Nephron (organoid): ENCODE data around the gene FSCN2.

Experiments used
- H3K27ac Mint-ChIP-seq, 3 experiments: 2 replicates each; pipeline ENCODE4 v1.8.0; 2020; ENCODE audit warnings: mixed read lengths in 3 of 3, mild to moderate bottlenecking in 2 of 3, moderate library complexity in 1 of 3
- H3K27me3 Mint-ChIP-seq: 2 replicates; pipeline ENCODE4 v1.8.0; 2021; ENCODE audit warnings: low read depth, mild to moderate bottlenecking, moderate library complexity, mixed read lengths
- H3K36me3 Mint-ChIP-seq: 2 replicates; pipeline ENCODE4 v1.8.0; 2020; ENCODE audit warnings: low read depth, mixed read lengths
- H3K4me1 Mint-ChIP-seq: 2 replicates; pipeline ENCODE4 v1.8.0; 2020; ENCODE audit warnings: mixed read lengths
- H3K4me3 Mint-ChIP-seq, 3 experiments: 2 replicates each; pipeline ENCODE4 v1.8.0; 2020; ENCODE audit warnings: mild to moderate bottlenecking in 3 of 3, mixed read lengths in 3 of 3, moderate library complexity in 2 of 3
- H3K9me3 Mint-ChIP-seq: 2 replicates; pipeline ENCODE4 v1.8.0; 2020; ENCODE audit warnings: mixed read lengths
- CTCF ChIP-seq, 3 experiments: fragments of 200-600 bp; sonication (generic); IDR thresholded peaks; one replicate each; pipeline ENCODE4 v1.5.0; 2021; ENCODE audit warnings: antibody characterized with exemption in 3 of 3; ENCODE audit not compliant: unreplicated experiment in 3 of 3

The FSCN2 gene

GRCh38 chr17:81510785-81511553 lies 17.2 kb upstream of the FSCN2 start:
- peaks cover 23% of the 10 kb centered on the region for H3K4me1 Mint-ChIP-seq
- H3K27me3 Mint-ChIP-seq = peaks cover 17% of the 10 kb centered on the region
- peak overlapping the region; percentile 93 to 99 (median 95) for H3K27ac Mint-ChIP-seq
- H3K36me3 Mint-ChIP-seq = peaks cover 48% of the 10 kb centered on the region
- TF ChIP-seq CTCF (IDR thresholded peaks at IDR 0.05; ENCODE audit: unreplicated experiment in 3 of 3) = no peak
- H3K9me3 Mint-ChIP-seq = peaks cover 5% of the 10 kb centered on the region
- peak overlapping the region; percentile 100 for H3K4me3 Mint-ChIP-seq

- H3K36me3 Mint-ChIP-seq = peaks cover 48% of the 10 kb centered on the region
- peak overlapping the region; percentile 100 for H3K4me3 Mint-ChIP-seq
- H3K9me3 Mint-ChIP-seq = peaks cover 5% of the 10 kb centered on the region
- peaks cover 28% of the 10 kb centered on the region for H3K4me1 Mint-ChIP-seq
- H3K27ac Mint-ChIP-seq = peak overlapping the region; percentile 93 to 99 (median 95)
- peaks cover 22% of the 10 kb centered on the region for H3K27me3 Mint-ChIP-seq
- TF ChIP-seq CTCF (IDR thresholded peaks at IDR 0.05; ENCODE audit: unreplicated experiment in 3 of 3) = no peak
These were observed 16.7 kb upstream of the FSCN2 start for GRCh38 chr17:81511554-81511803.

- Mint-ChIP-seq H3K27ac (peak overlapping the region; percentile 93 to 99 (median 95)), H3K9me3 (peaks cover 5% of the 10 kb centered on the region), H3K36me3 (peaks cover 48% of the 10 kb centered on the region), H3K4me3 (peak overlapping the region; percentile 100), H3K4me1 (peaks cover 31% of the 10 kb centered on the region), H3K27me3 (peaks cover 22% of the 10 kb centered on the region)
- TF ChIP-seq CTCF (IDR thresholded peaks at IDR 0.05; ENCODE audit: unreplicated experiment in 3 of 3) = no peak
These were observed 16.2 kb upstream of the FSCN2 start for GRCh38 chr17:81511804-81512561.

- H3K4me3 Mint-ChIP-seq = peak within 1 kb of the TSS; percentile 100
- peaks cover 5% of the 10 kb centered on the region for H3K9me3 Mint-ChIP-seq
- H3K4me1 Mint-ChIP-seq = peaks cover 31% of the 10 kb centered on the region
- H3K27me3 Mint-ChIP-seq = peaks cover 19% of the 10 kb centered on the region
- TF ChIP-seq CTCF (IDR thresholded peaks at IDR 0.05; ENCODE audit: unreplicated experiment in 3 of 3) = no peak
- peak within 1 kb of the TSS; percentile 98 to 99 (median 99) for H3K27ac Mint-ChIP-seq
- peaks cover 44% of the 10 kb centered on the region for H3K36me3 Mint-ChIP-seq
These were observed 15.4 kb upstream of the FSCN2 start, which contains the start of gene ACTG1 for GRCh38 chr17:81512562-81513371. ACTG1 (minus strand) TSS chr17:81512799; CDS start chr17:81512354, 445 bp downstream.

GRCh38 chr17:81513372-81513752 lies 14.8 kb upstream of the FSCN2 start:
- H3K36me3 Mint-ChIP-seq = peaks cover 38% of the 10 kb centered on the region
- H3K4me3 Mint-ChIP-seq = peak overlapping the region; percentile 88 to 94 (median 93)

More at GRCh38 chr17:81513372-81513752, 14.8 kb upstream of the FSCN2 start:
- no peak for TF ChIP-seq CTCF (IDR thresholded peaks at IDR 0.05; ENCODE audit: unreplicated experiment in 3 of 3)
- Mint-ChIP-seq H3K27ac (peak overlapping the region; percentile 98 to 99 (median 99)), H3K9me3 (peaks cover 5% of the 10 kb centered on the region), H3K27me3 (peaks cover 22% of the 10 kb centered on the region), H3K4me1 (peaks cover 37% of the 10 kb centered on the region)
